CD4-positive, alpha-beta T cell treated with Interferon gamma for 1 hour (primary cell): ENCODE measurements around the gene ZBTB25.
"Not testable (repeated sequence)": the region's sequence is repeated elsewhere in the genome, so short reads cannot be mapped to it uniquely, and the experiment has no call there.

Experiments used
- DNase-seq: peaks from one replicate; pipeline ENCODE4 v3.0.0-alpha.2; 2020

The ZBTB25 gene

GRCh38 chr14:64503434-64504309 is at the start of gene ZBTB25:
Gene ZBTB25 (minus strand): TSS chr14:64503838. CDS start chr14:64490533, 13,305 bp downstream.
- DNase-seq = peak; percentile 98

GRCh38 chr14:64550621-64551333 is 47.1 kb upstream of the ZBTB25 start:
- DNase-seq = no peak

- DNase-seq = no peak
These were observed 46.4 kb upstream of the ZBTB25 start, which contains the start of gene PPP1R36 for GRCh38 chr14:64549791-64550620. Gene PPP1R36 (plus strand): TSS chr14:64549961. CDS start chr14:64549998, 37 bp downstream.

GRCh38 chr14:64549016-64549415 is 45.4 kb upstream of the ZBTB25 start:
- DNase-seq = no peak

- DNase-seq = no peak
These were observed 41.1 kb upstream of the ZBTB25 start for GRCh38 chr14:64544607-64545312.

- no peak for DNase-seq
These were observed 39.2 kb upstream of the ZBTB25 start for GRCh38 chr14:64542836-64543201.

- DNase-seq = no peak
These were observed 38.6 kb upstream of the ZBTB25 start for GRCh38 chr14:64541972-64542835.

GRCh38 chr14:64541261-64541971 is 37.8 kb upstream of the ZBTB25 start:
- DNase-seq = no peak

GRCh38 chr14:64540208-64541202 is 36.9 kb upstream of the ZBTB25 start, which contains the start of gene HSPA2:
Gene HSPA2 (plus strand): TSS chr14:64540741. CDS start chr14:64540850, 109 bp downstream.
- peak; percentile 97 for DNase-seq

- DNase-seq = no peak
These were observed 33.0 kb upstream of the ZBTB25 start for GRCh38 chr14:64536488-64537245.

- no peak for DNase-seq
These were observed 27.9 kb upstream of the ZBTB25 start for GRCh38 chr14:64531567-64531966.

GRCh38 chr14:64525354-64525753 is 21.7 kb upstream of the ZBTB25 start:
- no peak for DNase-seq

- no peak for DNase-seq
These were observed 19.1 kb upstream of the ZBTB25 start for GRCh38 chr14:64522591-64523355.

- no peak for DNase-seq
These were observed 17.1 kb upstream of the ZBTB25 start for GRCh38 chr14:64520699-64521098.

GRCh38 chr14:64518229-64518628 is 14.6 kb upstream of the ZBTB25 start:
- DNase-seq = no peak

- not testable (repeated sequence) for DNase-seq
These were observed 14.0 kb upstream of the ZBTB25 start for GRCh38 chr14:64517667-64518066.

- DNase-seq = no peak
These were observed 13.3 kb upstream of the ZBTB25 start for GRCh38 chr14:64516969-64517368.

GRCh38 chr14:64515053-64515452 is 11.4 kb upstream of the ZBTB25 start:
- DNase-seq = no peak
